Measurements from ENCODE around the gene DENND5B. TPM values are rescaled to one million over a fixed set of nuclear protein-coding genes. Genes with fewer than 3 reads are reported as not detected.
A peak's percentile ranks its signal among the peaks of the same experiment; 100 is the strongest.

DENND5B gene
- total and polyA plus RNA-seq, 2 of the 4 experiments (the other 2 are of a cell fraction): 5.5 to 13.4 TPM

DNA sequence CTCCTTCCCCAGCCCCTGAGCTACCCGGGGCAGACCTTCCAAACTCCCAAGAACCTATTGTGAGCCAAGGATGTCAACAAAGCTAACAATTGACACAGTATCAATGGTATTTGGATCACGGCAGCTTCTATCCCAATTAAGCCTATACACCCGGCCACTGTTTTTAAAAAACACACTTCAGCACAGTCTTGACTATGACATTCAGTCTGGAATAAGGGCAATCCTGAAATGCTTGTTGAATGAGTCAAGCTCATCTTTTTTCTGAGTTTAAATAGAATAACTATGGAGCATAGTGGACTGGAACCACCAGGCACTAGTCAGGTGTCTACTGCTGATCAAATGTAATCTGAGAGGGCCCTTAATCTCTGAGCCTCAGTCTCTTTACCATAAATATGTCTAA is 5.7 kb downstream of the DENND5B start:
- Histone ChIP-seq H3K56ac (ENCODE audit: extremely low read depth, insufficient read depth, low read length) (no peak overlapping the region), H3K18ac (ENCODE audit: low read depth, low read length) (peak overlapping the region; percentile 51; the same call in 1 of the 2 replicates), H3K4me2 (ENCODE audit: low read depth, low read length) (peak overlapping the region; percentile 71; the same call in 1 of the 2 replicates), H3K9me3 (ENCODE audit: control insufficient read depth, insufficient read depth, low read length) (no peaks in the 10 kb centered on the region), H2BK20ac (ENCODE audit: low read depth, low read length) (peak overlapping the region; percentile 64), H3K4ac (ENCODE audit: low read depth, low read length) (peak overlapping the region; percentile 78), H3K27ac (ENCODE audit: insufficient read depth, low read length) (no peak overlapping the region), H3K9ac (ENCODE audit: low read depth, low read length) (no peak overlapping the region), H2BK120ac (ENCODE audit: low read depth, low read length) (peak overlapping the region; percentile 71), H4K8ac (ENCODE audit: low read depth in 2 of 2, low read length in 2 of 2) (peak overlapping the region in 1 of 2 experiments; percentile 20; a peak in 1 of 4 replicates), H2BK5ac (ENCODE audit: low read depth, low read length, poor library complexity, severe bottlenecking) (peak overlapping the region; percentile 53), H2AK9ac (replicated peaks; ENCODE audit: low read depth, low read length, poor library complexity) (no peak overlapping the region), H3K79me1 (ENCODE audit: low read depth in 1 of 2, low read length in 2 of 2) (peaks cover 28 to 80% of the 10 kb centered on the region in 2 experiments), H2BK15ac (ENCODE audit: low read depth, low read length) (0 out of 3 replicates have a peak overlapping the region, but pooled peaks have one; percentile 46), H2AK5ac (ENCODE audit: low read depth, low read length) (no peak overlapping the region), H3K36me3 (ENCODE audit: control insufficient read depth, insufficient read depth, low read length) (no peaks in the 10 kb centered on the region), H4K91ac (ENCODE audit: insufficient read depth, low read depth, low read length) (peak overlapping the region; percentile 59; the same call in 1 of the 2 replicates), H4K20me1 (ENCODE audit: insufficient read depth, low read length) (peaks cover 4% of the 10 kb centered on the region), H4K5ac (ENCODE audit: low read depth, low read length) (no peak overlapping the region), H3K23ac (ENCODE audit: low read depth, low read length) (peak overlapping the region; percentile 49; the same call in 1 of the 2 replicates), H2AFZ (replicated peaks; ENCODE audit: low read length, poor library complexity) (peak overlapping the region; percentile 12), H3K4me1 (ENCODE audit: control insufficient read depth, insufficient read depth, low read length) (peaks cover 5% of the 10 kb centered on the region), H3K4me3 (ENCODE audit: insufficient read depth, low read depth, low read length) (no peak overlapping the region), H3K9me1 (ENCODE audit: insufficient read depth, low read length) (peaks cover 4% of the 10 kb centered on the region; the same call in 1 of the 2 replicates), H3K27me3 (ENCODE audit: control insufficient read depth, insufficient read depth, low read length) (no peaks in the 10 kb centered on the region), H3K14ac (replicated peaks; ENCODE audit: low read depth, low read length) (0 out of 2 replicates have a peak overlapping the region, but pooled peaks have one; percentile 29)
- TF ChIP-seq, protein P1, sequence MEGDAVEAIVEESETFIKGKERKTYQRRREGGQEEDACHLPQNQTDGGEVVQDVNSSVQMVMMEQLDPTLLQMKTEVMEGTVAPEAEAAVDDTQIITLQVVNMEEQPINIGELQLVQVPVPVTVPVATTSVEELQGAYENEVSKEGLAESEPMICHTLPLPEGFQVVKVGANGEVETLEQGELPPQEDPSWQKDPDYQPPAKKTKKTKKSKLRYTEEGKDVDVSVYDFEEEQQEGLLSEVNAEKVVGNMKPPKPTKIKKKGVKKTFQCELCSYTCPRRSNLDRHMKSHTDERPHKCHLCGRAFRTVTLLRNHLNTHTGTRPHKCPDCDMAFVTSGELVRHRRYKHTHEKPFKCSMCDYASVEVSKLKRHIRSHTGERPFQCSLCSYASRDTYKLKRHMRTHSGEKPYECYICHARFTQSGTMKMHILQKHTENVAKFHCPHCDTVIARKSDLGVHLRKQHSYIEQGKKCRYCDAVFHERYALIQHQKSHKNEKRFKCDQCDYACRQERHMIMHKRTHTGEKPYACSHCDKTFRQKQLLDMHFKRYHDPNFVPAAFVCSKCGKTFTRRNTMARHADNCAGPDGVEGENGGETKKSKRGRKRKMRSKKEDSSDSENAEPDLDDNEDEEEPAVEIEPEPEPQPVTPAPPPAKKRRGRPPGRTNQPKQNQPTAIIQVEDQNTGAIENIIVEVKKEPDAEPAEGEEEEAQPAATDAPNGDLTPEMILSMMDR (conservative IDR thresholded peaks at IDR 0.05; ENCODE audit: low read depth, low read length): no peak
- no peak for TF ChIP-seq FOS (IDR thresholded peaks at IDR 0.05; ENCODE audit: low read depth, low read length)
- no peak for TF ChIP-seq MXI1 (IDR thresholded peaks at IDR 0.05; ENCODE audit: borderline replicate concordance, low read depth, low read length)
- TF ChIP-seq RAD21 (IDR thresholded peaks at IDR 0.05; ENCODE audit: low read length): no peak
- no peak for TF ChIP-seq CEBPB (IDR thresholded peaks at IDR 0.05; ENCODE audit: low read depth, low read length)
- TF ChIP-seq NFE2L2 (IDR thresholded peaks at IDR 0.05; ENCODE audit: low read depth, low read length): no peak
- TF ChIP-seq, protein P2, sequence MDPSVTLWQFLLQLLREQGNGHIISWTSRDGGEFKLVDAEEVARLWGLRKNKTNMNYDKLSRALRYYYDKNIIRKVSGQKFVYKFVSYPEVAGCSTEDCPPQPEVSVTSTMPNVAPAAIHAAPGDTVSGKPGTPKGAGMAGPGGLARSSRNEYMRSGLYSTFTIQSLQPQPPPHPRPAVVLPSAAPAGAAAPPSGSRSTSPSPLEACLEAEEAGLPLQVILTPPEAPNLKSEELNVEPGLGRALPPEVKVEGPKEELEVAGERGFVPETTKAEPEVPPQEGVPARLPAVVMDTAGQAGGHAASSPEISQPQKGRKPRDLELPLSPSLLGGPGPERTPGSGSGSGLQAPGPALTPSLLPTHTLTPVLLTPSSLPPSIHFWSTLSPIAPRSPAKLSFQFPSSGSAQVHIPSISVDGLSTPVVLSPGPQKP (IDR thresholded peaks at IDR 0.05; ENCODE audit: borderline replicate concordance, low read depth, low read length): no peak
- no peak for TF ChIP-seq RFX5 (IDR thresholded peaks at IDR 0.05; ENCODE audit: low read depth, low read length)
- TF ChIP-seq POLR2A (IDR thresholded peaks at IDR 0.05; ENCODE audit: low read depth, low read length): no peak
- TF ChIP-seq BHLHE40 (IDR thresholded peaks at IDR 0.05; ENCODE audit: low read depth, low read length): no peak
- no peak for TF ChIP-seq SMC3 (IDR thresholded peaks at IDR 0.05; ENCODE audit: low read depth, low read length)
- no peak for TF ChIP-seq MAZ (IDR thresholded peaks at IDR 0.05; ENCODE audit: borderline replicate concordance, low read depth, low read length)
- TF ChIP-seq CHD1 (IDR thresholded peaks at IDR 0.05; ENCODE audit: low read depth, low read length): no peak
- TF ChIP-seq RCOR1 (IDR thresholded peaks at IDR 0.05; ENCODE audit: insufficient replicate concordance, low read length): no peak
- TF ChIP-seq, protein P3, sequence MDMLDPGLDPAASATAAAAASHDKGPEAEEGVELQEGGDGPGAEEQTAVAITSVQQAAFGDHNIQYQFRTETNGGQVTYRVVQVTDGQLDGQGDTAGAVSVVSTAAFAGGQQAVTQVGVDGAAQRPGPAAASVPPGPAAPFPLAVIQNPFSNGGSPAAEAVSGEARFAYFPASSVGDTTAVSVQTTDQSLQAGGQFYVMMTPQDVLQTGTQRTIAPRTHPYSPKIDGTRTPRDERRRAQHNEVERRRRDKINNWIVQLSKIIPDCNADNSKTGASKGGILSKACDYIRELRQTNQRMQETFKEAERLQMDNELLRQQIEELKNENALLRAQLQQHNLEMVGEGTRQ (IDR thresholded peaks at IDR 0.05; ENCODE audit: low read depth, low read length): no peak
- POLR2A ChIA-PET (ENCODE audit: unreplicated experiment): interaction anchor here (0.5 kb wide), 1 partner anchor 51 kb away, joined by 3 read pairs; no protein-coding TSS in a partner anchor
- peak; percentile 62 for ATAC-seq (ENCODE audit: low read depth)
- dilution Hi-C loops (cut with HindIII; ENCODE audit: low sequenced_read_pairs, unreplicated experiment) (no loop called here), in situ Hi-C loops (cut with MboI; ENCODE audit: low sequenced_read_pairs) (loop anchor here (10.0 to 25.0 kb wide), 2 partner anchors 50 to 148 kb away; no protein-coding TSS in a partner anchor), intact Hi-C loops (cut with micrococcal nuclease) (no loop called here)
- CTCF ChIA-PET: no interaction called here
- WGBS, 2 experiments (ENCODE audit: extremely low coverage in 2 of 2, insufficient read length in 1 of 2): no CpG with 5 or more reads among the region's 3 CpGs
- DNase-seq: peak; percentile 63
- no TSS peak for BruUV-seq (replicated peaks)

Data from IMR-90 (cell line).